Smooth muscle cell of trachea (primary cell): ENCODE data around the gene MED25. TPM values are rescaled to one million over a fixed set of nuclear protein-coding genes. Genes with fewer than 3 reads are reported as not detected.

Source experiments
- total RNA-seq: library from RNA; depleted of rRNA; stranded (reverse); fragments of >200 nt; gene quantifications from 2 replicates; pipeline ENCODE4 v1.2.1, GENCODE V29; 2014

MED25 gene
- 17.7 and 26.9 TPM in 2 replicates for total RNA-seq

DNA sequence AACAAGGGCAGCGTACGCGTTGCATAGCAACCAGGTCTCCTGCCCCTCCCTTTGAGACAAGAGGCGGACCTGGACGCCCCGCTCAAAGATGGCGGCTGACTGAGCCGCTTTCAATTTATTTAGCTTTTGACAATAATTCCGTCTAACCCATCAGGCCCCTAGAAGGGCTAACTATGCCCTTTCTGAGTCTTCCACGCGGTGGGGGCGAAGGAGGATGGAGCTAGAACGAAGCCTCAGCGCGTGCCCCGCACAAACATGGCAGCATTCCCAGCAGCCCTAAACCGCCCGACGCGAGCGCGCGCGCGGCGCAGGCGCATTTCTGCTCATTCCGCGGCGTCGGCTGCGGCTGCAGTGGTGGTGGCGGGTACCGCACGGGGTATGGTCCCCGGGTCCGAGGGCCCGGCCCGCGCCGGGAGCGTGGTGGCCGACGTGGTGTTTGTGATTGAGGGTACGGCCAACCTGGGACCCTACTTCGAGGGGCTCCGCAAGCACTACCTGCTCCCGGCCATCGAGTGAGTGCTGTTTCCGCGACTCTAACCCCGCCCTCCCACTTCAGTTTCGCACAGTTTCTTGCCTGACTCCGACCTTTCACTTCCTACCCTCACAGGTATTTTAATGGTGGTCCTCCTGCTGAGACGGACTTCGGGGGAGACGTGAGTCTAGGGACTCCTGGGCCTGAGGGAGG is at the start of gene MED25:
Gene MED25 (plus strand): TSS at position 326 of the 685 bp plus-strand sequence. CDS start 53 bp downstream, at position 379.

DNA sequence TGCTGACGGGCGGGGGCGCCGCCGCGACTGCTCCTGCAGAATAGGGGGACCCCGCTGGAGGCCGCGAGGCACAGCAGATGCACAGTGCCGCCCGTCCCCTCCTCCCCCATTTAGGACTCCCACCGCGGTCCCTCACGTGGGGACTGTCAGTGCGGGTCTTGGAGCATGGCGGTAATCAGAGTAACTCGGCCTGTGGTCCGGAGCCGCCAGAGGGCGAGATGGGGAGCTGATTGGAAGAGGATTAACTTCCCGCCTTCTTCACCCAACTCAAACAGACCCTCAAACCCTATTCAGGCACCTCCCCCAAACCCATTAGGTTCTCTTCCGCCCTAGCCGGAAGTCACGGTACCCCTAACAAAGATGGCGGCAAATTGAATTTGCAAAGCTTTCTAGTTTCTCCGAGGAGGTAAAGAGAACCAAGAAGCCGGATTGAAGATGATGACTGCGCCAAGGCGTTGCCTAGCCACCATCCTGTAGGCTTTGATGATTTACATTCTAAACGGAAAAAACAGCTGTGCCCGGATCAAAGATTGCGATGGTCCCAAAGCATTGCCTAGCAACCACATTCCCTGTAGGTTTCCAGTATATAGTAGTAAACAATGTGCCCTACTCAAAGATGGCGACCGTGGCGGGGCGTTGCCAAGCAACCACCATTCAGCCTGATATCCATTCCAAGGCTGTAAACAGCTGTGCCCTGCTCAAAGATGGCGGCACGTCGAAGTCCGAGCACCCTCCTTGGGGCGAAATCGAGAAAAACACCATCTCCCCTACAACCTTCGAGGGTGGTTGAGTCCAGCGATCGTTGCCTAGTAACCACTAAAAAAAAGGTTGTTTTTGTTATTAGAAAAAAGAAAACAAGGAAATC is 4.9 kb upstream of the MED25 start, which contains the start of gene FUZ:
Gene FUZ (minus strand): TSS at position 296 of the 865 bp plus-strand sequence. CDS start 186 bp downstream, at position 110.

DNA sequence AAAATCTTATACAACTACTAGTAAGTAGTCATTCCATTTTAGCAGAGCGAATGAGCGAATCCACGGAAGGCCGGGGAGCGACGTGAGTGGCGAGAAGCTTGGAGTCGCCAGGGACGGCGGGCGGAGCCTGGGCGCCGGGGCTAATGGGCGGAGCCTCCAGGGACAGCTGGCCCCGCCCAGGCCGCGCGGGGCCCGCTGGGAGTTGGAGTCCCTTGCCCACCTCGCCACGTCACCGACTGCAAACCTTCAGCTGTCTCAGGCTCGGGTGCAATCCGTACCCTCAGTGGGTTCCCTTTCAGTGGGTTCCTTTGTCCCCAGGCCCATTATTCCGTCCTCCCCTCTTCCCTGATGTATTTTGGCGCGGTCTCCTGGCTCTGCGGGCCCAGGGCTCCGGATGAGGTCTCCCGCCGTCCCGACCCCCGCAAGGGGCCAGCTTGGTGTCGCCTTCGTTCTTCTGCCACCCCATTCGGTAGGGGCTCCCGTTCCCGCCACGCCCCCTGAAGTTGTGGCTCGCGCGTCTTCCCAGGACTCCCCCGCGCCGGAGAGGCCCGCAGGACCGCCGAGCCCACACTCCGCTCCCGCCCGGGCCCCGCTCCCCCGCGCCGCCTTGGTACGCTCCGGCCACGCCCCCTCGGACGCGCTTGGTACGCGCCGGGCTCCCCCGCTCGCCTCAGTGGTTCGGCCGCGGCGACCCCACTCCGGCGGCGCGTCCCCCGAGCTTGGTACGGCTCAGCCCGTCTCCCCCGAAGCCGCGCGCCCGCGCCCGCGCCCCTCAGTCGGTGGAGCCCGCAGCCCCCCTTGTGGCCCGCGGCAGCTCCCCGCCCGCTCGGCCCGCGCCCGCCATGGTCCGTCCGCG is 32.6 kb downstream of the MED25 start, which contains the start of gene PTOV1:
Gene PTOV1 (plus strand): TSS at position 673 of the 856 bp plus-strand sequence.

DNA sequence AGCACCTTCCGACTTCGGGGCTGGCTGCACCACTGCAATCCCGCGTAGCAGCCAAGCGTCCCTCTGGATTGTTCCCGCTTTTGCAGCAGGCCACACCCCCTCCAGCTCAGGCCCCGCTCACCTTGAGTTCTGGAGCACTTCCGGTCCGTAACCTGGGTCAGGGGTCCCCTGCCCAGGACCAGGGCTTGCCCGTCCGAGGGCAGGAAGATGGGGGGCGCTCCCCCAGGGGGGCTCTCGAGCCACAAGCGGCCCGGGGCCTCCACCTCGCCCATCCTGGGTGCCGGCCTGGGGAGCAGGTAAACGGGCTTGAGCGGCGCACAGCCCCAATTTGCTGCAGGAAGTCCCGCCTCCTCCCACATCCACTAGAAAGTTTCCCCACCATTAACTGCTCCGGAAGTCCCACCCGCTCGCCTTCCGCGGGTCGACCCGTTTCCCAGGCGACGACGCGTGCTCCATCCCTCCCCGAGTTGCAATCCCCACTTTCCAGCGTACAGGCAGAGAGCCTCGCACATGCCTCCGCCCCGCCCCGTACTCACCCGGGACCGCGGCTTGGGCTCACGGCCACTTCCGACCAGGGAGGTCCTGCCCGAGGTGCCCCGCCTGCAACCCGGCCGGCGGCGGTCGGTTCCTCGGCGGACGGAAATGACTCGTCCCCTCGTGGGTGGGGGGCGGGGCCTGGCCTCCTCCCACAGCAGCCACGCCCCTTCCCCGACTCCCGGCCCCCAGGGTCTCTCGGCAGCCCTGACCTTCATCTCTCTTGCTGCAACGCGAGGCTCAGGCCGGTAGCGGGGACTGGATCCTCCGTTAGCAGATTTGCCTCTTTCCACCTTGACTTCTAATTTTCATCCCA is 49.1 kb downstream of the MED25 start, which contains the start of gene PNKP:
Gene PNKP (minus strand): TSS at position 644 of the 850 bp plus-strand sequence. CDS start 372 bp downstream, at position 272.

DNA sequence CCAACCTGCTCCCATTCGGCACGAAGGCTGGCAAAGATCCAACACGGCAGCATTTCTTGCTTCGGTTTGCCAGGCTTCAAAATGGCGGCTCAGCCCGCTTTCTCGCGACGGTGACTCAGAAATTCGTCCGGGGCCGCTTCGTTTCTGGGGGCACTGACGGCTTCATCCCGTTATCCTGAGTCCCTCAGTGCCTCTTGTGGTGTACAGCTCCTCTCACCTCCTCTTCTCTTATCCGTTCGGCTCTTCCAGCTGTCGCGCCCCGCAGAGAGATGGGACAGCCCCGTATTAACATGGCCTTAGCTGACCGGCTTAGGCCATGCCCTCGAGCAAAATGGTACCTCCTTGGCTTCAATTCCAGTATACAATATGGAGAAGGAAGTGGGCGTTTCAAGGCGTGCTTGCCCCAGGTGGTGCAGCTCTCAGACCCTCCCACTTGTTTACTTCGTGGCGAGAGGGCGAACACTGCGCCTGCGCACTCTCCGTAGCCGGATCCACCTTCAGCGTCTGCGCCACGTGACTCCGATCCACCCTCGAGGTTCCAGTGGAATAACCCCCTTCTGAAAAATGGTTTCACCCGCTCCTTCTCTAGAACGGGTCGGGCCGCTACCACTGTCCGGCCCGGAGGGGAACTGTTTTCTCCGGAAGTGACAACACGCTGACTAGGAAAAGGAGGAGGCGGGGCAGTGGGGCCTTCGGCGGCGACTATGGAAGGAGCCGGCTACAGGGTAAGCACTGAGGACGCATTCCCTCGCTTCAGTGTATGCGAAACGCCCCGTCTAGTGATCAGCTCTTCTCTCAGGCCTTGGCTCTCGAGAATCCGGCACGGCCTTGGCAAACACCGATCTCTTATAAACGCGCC is 59.2 kb downstream of the MED25 start, which contains the start of the genes AKT1S1 and TBC1D17:
Gene AKT1S1 (minus strand): TSS at position 336 of the 859 bp plus-strand sequence. CDS start 4,060 bp downstream, outside the sequence.
Gene TBC1D17 (plus strand): TSS at position 683 of the 859 bp plus-strand sequence. CDS start 22 bp downstream, at position 705.

Other genes starting within 250 kb of the MED25 start
- 48.5 and 71.3 TPM in 2 replicates for gene NOSIP, start 237.7 kb upstream of the MED25 start, total RNA-seq
- 0.29 and 1.2 TPM in 2 replicates for gene PRRG2, start 237.0 kb upstream of the MED25 start, total RNA-seq
- gene PRR12, start 227.1 kb upstream of the MED25 start, total RNA-seq: 3.8 and 4.5 TPM in 2 replicates
- 46.0 and 96.3 TPM in 2 replicates for gene RRAS, start 178.1 kb upstream of the MED25 start, total RNA-seq
- 26.6 and 30.6 TPM in 2 replicates for gene SCAF1, start 176.1 kb upstream of the MED25 start, total RNA-seq
- 33.3 and 69.5 TPM in 2 replicates for gene IRF3, start 152.4 kb upstream of the MED25 start, total RNA-seq
- gene BCL2L12, start 152.4 kb upstream of the MED25 start, total RNA-seq: 4.8 and 5.5 TPM in 2 replicates
- 224 and 304 TPM in 2 replicates for gene PRMT1, start 141.0 kb upstream of the MED25 start, total RNA-seq
- 0.44 and 0.83 TPM in 2 replicates for gene ADM5, start 128.7 kb upstream of the MED25 start, total RNA-seq
- gene CPT1C, start 127.2 kb upstream of the MED25 start, total RNA-seq: 29.7 and 37.5 TPM in 2 replicates
- 0.17 and 0.44 TPM in 2 replicates for gene TSKS, start 55.0 kb upstream of the MED25 start, total RNA-seq
- gene AP2A1, start 51.3 kb upstream of the MED25 start, total RNA-seq: 110 and 154 TPM in 2 replicates
- 30.4 and 46.0 TPM in 2 replicates for gene FUZ, start 5.0 kb upstream of the MED25 start, total RNA-seq
- 58.6 and 81.0 TPM in 2 replicates for gene PTOV1, start 32.9 kb downstream of the MED25 start, total RNA-seq
- 43.3 and 55.9 TPM in 2 replicates for gene PNKP, start 49.3 kb downstream of the MED25 start, total RNA-seq
- 11.8 and 18.9 TPM in 2 replicates for gene AKT1S1, start 59.1 kb downstream of the MED25 start, total RNA-seq
- gene TBC1D17, start 59.4 kb downstream of the MED25 start, total RNA-seq: 21.4 and 24.8 TPM in 2 replicates
- gene IL4I1, start 78.6 kb downstream of the MED25 start, total RNA-seq: 1.0 and 1.3 TPM in 2 replicates
- 19.9 and 30.4 TPM in 2 replicates for gene ATF5, start 110.9 kb downstream of the MED25 start, total RNA-seq
- gene NUP62, start 111.2 kb downstream of the MED25 start, total RNA-seq: 28.1 TPM in 2 replicates
- gene SIGLEC11, start 142.9 kb downstream of the MED25 start, total RNA-seq: not detected in 2 replicates
- 32.9 and 34.4 TPM in 2 replicates for gene VRK3, start 207.1 kb downstream of the MED25 start, total RNA-seq
- gene ZNF473, start 207.7 kb downstream of the MED25 start, total RNA-seq: 5.6 and 6.0 TPM in 2 replicates